C4-2B (cell line): ENCODE data around the gene GPR15.

Experiments used
- CTCF ChIP-seq: fragments of 450-650 bp; conservative IDR thresholded peaks from 2 replicates; pipeline ENCODE4 v1.5.1; 2017; ENCODE audit warnings: mild to moderate bottlenecking
- ZFX ChIP-seq: fragments of 450-650 bp; IDR thresholded peaks from 2 replicates; pipeline ENCODE4 v1.6.1; 2017

- TF ChIP-seq CTCF (no peak), ZFX (no peak)
These were observed 50.3 kb downstream of the GPR15 start for GRCh38 chr3:98582042-98582441.
